Measurements from ENCODE around the gene SNX14. TPM values are rescaled to one million over a fixed set of nuclear protein-coding genes. Genes with fewer than 3 reads are reported as not detected.

The SNX14 gene
- total RNA-seq, 4 donors from 2014 or later: 50.8 to 97.3 (median 76.9) TPM

DNA sequence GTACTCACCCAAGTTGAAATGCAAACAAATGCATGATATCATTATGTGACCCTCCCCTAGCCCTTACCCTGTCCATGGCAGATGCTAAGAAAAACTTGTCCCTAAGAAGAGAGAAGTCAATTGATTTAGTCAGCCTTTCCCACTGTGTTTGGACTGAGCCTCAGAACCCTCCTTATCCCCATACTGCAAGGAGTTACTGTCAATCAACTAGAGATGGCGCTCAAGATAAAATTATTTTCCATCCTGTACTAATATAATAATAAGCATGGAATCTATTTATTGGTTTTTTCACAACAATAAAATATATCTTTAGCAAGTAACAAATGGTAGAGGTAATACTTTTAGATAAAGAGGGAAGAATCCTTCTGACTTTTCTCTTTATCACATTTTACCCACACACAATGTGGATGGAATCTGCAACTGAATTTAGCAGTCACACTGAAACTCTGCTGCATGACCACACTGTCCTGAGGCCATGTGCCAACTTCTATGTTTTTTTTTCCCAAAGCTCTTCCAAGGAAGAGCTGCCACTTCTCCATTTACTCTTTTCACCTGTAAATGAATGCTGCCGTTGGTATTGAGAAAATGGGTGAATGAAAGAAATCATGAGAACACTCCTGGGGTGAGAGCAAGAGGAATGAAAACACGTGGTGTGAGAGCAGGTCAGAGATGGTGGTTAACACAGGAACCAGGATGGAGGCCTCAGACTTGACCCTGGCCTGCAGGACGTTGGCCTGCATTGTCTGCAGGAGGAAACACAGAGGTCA is 133.3 kb downstream of the SNX14 start:
- TF ChIP-seq, protein P1, sequence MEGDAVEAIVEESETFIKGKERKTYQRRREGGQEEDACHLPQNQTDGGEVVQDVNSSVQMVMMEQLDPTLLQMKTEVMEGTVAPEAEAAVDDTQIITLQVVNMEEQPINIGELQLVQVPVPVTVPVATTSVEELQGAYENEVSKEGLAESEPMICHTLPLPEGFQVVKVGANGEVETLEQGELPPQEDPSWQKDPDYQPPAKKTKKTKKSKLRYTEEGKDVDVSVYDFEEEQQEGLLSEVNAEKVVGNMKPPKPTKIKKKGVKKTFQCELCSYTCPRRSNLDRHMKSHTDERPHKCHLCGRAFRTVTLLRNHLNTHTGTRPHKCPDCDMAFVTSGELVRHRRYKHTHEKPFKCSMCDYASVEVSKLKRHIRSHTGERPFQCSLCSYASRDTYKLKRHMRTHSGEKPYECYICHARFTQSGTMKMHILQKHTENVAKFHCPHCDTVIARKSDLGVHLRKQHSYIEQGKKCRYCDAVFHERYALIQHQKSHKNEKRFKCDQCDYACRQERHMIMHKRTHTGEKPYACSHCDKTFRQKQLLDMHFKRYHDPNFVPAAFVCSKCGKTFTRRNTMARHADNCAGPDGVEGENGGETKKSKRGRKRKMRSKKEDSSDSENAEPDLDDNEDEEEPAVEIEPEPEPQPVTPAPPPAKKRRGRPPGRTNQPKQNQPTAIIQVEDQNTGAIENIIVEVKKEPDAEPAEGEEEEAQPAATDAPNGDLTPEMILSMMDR (IDR thresholded peaks at IDR 0.05): no peak
- TF ChIP-seq POLR2A (IDR thresholded peaks at IDR 0.05) (no peak), EP300 (IDR thresholded peaks at IDR 0.05) (no peak)
- H3K36me3 ChIP-seq: no peaks in the 10 kb centered on the region
- no peaks in the 10 kb centered on the region for H3K9me3 ChIP-seq
- peak overlapping the region in 3 of 4 donors; percentile 58 to 82 (median 71) for H3K27ac ChIP-seq
- 33 to 51% methylated on average over 4 of the region's 4 CpGs for WGBS, 2 donors
- H3K27me3 ChIP-seq: no peaks in the 10 kb centered on the region
- peaks cover 0 to 83% (median 30%) of the 10 kb centered on the region in 4 donors for H3K4me1 ChIP-seq
- no peak for DNase-seq (ENCODE audit: low spot score in 2 of 2)
- H3K4me3 ChIP-seq: no peak overlapping the region

DNA sequence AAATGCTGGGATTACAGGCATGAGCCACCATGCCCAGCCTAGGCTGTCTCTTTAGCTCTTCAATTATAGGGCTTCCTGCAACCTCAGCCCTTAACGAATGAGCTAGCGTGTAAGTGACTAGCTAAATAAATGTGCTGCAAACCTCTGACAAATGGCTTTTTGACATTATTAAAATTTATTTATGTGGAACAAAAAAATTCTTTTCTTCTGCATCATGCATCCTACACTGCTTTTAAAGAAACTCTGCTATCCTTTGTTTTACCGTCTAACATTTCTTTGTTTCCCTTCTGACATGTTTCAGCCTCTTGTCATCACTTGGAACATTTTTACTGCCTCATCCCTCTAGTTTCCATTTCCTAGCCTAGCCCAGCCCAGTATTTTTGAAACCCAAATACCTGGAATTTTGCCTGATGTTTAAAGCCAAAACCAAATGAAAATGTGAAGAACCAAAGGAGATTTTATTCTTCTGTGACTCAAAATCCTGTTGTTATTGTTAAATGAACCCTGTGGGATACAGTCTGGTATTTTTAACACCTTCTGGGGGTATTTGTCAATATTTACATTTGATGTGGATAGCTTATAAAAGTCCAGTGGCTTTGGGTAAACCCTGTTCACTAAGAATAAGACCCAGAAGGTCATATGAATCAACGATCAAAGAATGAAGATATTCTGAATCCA is 134.3 kb downstream of the SNX14 start:
- Histone ChIP-seq H3K27ac (peak overlapping the region in 2 of 4 donors; percentile 71 to 82), H3K27me3 (no peaks in the 10 kb centered on the region), H3K4me1 (peaks cover 0 to 75% (median 29%) of the 10 kb centered on the region in 4 donors), H3K9me3 (no peaks in the 10 kb centered on the region), H3K4me3 (no peak overlapping the region), H3K36me3 (no peaks in the 10 kb centered on the region)
- no peak for DNase-seq (ENCODE audit: low spot score in 2 of 2)
- WGBS, 2 donors: 23 to 24% methylated on average over 4 of the region's 4 CpGs
- TF ChIP-seq, protein P1 (IDR thresholded peaks at IDR 0.05): no peak
- peak in 1 of 2 donors; percentile 29 for TF ChIP-seq EP300 (IDR thresholded peaks at IDR 0.05)
- no peak for TF ChIP-seq POLR2A (IDR thresholded peaks at IDR 0.05)

DNA sequence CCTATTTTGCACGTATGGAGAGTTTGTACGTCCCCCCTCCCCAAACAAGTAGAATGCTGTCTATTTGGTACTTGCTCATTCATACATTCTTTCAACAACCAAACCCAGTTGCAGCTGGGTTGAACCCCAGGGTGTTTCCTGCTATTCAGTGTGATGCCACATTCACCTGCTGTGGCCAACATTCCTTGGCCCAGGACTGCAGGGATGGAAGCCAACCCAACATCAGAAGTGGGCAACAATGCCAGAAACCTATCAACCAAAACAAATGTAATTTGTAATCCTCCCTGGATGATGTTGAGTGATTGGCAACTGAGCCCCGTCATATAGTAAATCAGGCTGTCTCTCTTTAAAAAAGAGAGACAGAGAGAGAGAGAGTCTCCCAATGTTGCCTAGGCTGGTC is 134.9 kb downstream of the SNX14 start:
- peaks cover 0 to 71% (median 27%) of the 10 kb centered on the region in 4 donors for H3K4me1 ChIP-seq
- 69 to 71% methylated on average over 3 of the region's 3 CpGs for WGBS, 2 donors
- TF ChIP-seq, protein P1 (IDR thresholded peaks at IDR 0.05): no peak
- no peak for TF ChIP-seq POLR2A (IDR thresholded peaks at IDR 0.05)
- TF ChIP-seq EP300 (IDR thresholded peaks at IDR 0.05): no peak

DNA sequence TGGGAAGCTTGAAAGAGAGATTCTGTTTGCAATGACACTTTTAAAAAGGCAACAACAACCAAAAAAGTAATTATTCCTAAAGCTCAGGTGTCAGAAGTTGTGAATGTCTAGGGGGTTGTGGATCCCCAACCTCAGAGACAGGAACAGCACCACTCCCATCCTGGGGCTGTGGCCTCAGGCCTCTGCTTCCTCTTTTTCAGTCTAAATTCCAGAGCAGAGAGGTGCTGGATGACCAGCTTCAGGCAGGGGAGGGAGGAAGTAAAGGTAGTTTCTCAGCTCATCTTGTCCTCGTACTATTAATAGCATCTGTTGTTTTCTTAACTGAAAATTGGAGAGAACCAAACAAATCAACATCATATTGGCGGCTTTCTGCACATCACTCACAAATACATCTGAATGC is 135.5 kb downstream of the SNX14 start:
- peaks cover 0 to 69% (median 25%) of the 10 kb centered on the region in 4 donors for H3K4me1 ChIP-seq

More for the DNA sequence above, 134.9 kb downstream of the SNX14 start:
- H3K36me3 ChIP-seq: no peaks in the 10 kb centered on the region
- H3K9me3 ChIP-seq: no peaks in the 10 kb centered on the region
- H3K27ac ChIP-seq: peak overlapping the region in 2 of 4 donors; percentile 71 to 82
- H3K27me3 ChIP-seq: no peaks in the 10 kb centered on the region
- no peak overlapping the region for H3K4me3 ChIP-seq
- no peak for DNase-seq (ENCODE audit: low spot score in 2 of 2)

More for the DNA sequence above, 135.5 kb downstream of the SNX14 start:
- no peaks in the 10 kb centered on the region for H3K27me3 ChIP-seq
- TF ChIP-seq POLR2A (IDR thresholded peaks at IDR 0.05) (no peak), EP300 (IDR thresholded peaks at IDR 0.05) (no peak)
- TF ChIP-seq, protein P1 (IDR thresholded peaks at IDR 0.05): no peak
- no peaks in the 10 kb centered on the region for H3K9me3 ChIP-seq
- 36 to 44% methylated on average over 2 of the region's 2 CpGs for WGBS, 2 donors
- peak overlapping the region in 3 of 4 donors; percentile 11 to 82 (median 71) for H3K27ac ChIP-seq
- DNase-seq (ENCODE audit: low spot score in 2 of 2): no peak
- no peak overlapping the region for H3K4me3 ChIP-seq
- no peaks in the 10 kb centered on the region for H3K36me3 ChIP-seq
